Activated T-cell treated with anti-CD3 and anti-CD28 coated beads, Interleukin-2, amount 50 U/mL, for 48 hours (primary cell): ENCODE results near the gene SCN9A.
"Not testable (repeated sequence)": the region's sequence is repeated elsewhere in the genome, so short reads cannot be mapped to it uniquely, and the experiment has no call there.

ENCODE experiments used
- DNase-seq, 2 experiments: peaks; one replicate each; pipeline ENCODE4 v3.0.0-alpha.2; 2020

SCN9A gene

GRCh38 chr2:166373951-166374350 is 1.8 kb downstream of the SCN9A start:
- DNase-seq = no peak

- DNase-seq = no peak
These were observed 2.2 kb downstream of the SCN9A start for GRCh38 chr2:166373539-166373938.

- no peak for DNase-seq
These were observed 2.6 kb downstream of the SCN9A start for GRCh38 chr2:166373105-166373504.

GRCh38 chr2:166372046-166372445 is 3.7 kb downstream of the SCN9A start:
- no peak for DNase-seq

- no peak for DNase-seq
These were observed 9.8 kb downstream of the SCN9A start for GRCh38 chr2:166365803-166366420.

- no peak for DNase-seq
These were observed 10.5 kb downstream of the SCN9A start for GRCh38 chr2:166365239-166365638.

GRCh38 chr2:166364476-166365161 is 11.1 kb downstream of the SCN9A start:
- DNase-seq = no peak

GRCh38 chr2:166361351-166362153 is 14.2 kb downstream of the SCN9A start:
- no peak for DNase-seq

GRCh38 chr2:166360906-166361305 is 14.8 kb downstream of the SCN9A start:
- no peak for DNase-seq

GRCh38 chr2:166360426-166360825 is 15.3 kb downstream of the SCN9A start:
- no peak for DNase-seq

- DNase-seq = not testable (repeated sequence)
These were observed 17.8 kb downstream of the SCN9A start for GRCh38 chr2:166357950-166358321.

- DNase-seq = no peak
These were observed 18.4 kb downstream of the SCN9A start for GRCh38 chr2:166357068-166357949.

- no peak for DNase-seq
These were observed 24.4 kb downstream of the SCN9A start for GRCh38 chr2:166351319-166351718.

GRCh38 chr2:166350525-166350924 is 25.2 kb downstream of the SCN9A start:
- no peak for DNase-seq

GRCh38 chr2:166344286-166345113 is 31.2 kb downstream of the SCN9A start:
- DNase-seq = no peak

- DNase-seq = no peak
These were observed 32.3 kb downstream of the SCN9A start for GRCh38 chr2:166343467-166343866.

GRCh38 chr2:166341426-166341825 is 34.3 kb downstream of the SCN9A start:
- DNase-seq = no peak

- no peak for DNase-seq
These were observed 36.9 kb downstream of the SCN9A start for GRCh38 chr2:166338831-166339339.

GRCh38 chr2:166337932-166338331 is 37.8 kb downstream of the SCN9A start:
- DNase-seq = no peak

GRCh38 chr2:166335284-166335683 is 40.5 kb downstream of the SCN9A start:
- no peak for DNase-seq

- DNase-seq = no peak
These were observed 40.9 kb downstream of the SCN9A start for GRCh38 chr2:166334805-166335204.

- no peak for DNase-seq
These were observed 41.9 kb downstream of the SCN9A start for GRCh38 chr2:166333801-166334200.
